BLaER1 treated with 17β-estradiol and CSF1 and Interleukin-3, amounts not matched to agents 10 nM and 100 nM (cell line): Measurements from ENCODE around the gene SRGAP1.
"Not testable (repeated sequence)": the region's sequence is repeated elsewhere in the genome, so short reads cannot be mapped to it uniquely, and the experiment has no call there.

Source experiments
- H3K27ac ChIP-seq, 11 experiments: shearing (Covaris generic); formaldehyde crosslinking; 2 replicates each; pipeline ENCODE4 v1.8.1; 2022
- H3K27me3 ChIP-seq, 11 experiments: shearing (Covaris generic); formaldehyde crosslinking; 2 replicates each; pipeline ENCODE4 v1.8.1; 2022
- H3K36me3 ChIP-seq, 11 experiments: shearing (Covaris generic); formaldehyde crosslinking; 2 replicates each; pipeline ENCODE4 v1.8.1; 2022
- H3K4me1 ChIP-seq, 10 experiments: shearing (Covaris generic); formaldehyde crosslinking; 2 replicates each; pipeline ENCODE4 v1.8.1; 2022
- H3K4me2 ChIP-seq, 11 experiments: shearing (Covaris generic); formaldehyde crosslinking; 2 replicates each; pipeline ENCODE4 v1.8.1; 2022
- H3K4me3 ChIP-seq, 10 experiments: shearing (Covaris generic); formaldehyde crosslinking; 2 replicates each; pipeline ENCODE4 v1.8.1; 2022
- H3K9ac ChIP-seq, 11 experiments: shearing (Covaris generic); formaldehyde crosslinking; 2 replicates each; pipeline ENCODE4 v1.8.1; 2022
- H3K9me3 ChIP-seq, 11 experiments: shearing (Covaris generic); formaldehyde crosslinking; replicated peaks in 1 of 11; 2 replicates each; pipeline ENCODE4 v1.8.1; 2022
- H4K20me1 ChIP-seq, 11 experiments: shearing (Covaris generic); formaldehyde crosslinking; 2 replicates each; pipeline ENCODE4 v1.8.1; 2022
- Cebpa-rat ChIP-seq, 11 experiments: shearing (Covaris generic); IDR thresholded peaks; 2 replicates each; pipeline ENCODE4 v1.8.1; 2022

SRGAP1 gene

DNA sequence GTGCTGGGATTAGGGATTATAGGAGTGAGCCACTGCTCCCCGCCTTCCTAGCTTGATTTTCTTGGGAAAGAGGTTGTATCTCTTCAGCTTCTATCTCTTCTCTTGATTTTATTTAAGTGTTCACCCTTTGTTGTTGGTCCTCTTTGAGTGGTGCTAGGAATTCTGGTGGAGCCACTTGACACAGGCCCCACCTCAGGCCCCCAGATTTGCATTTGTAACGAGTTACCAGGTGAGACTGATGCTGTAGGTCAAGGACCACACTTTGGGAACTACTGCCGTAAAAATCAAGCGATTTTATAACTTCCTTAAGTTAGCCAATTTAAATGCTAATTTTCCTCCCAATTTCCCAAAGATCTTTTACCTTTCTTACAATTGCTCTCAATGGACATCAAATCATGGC, 26.3 kb downstream of the SRGAP1 start:
- Histone ChIP-seq H4K20me1 (no peaks in the 10 kb centered on the region), H3K27ac (no peak overlapping the region), H3K9ac (no peak overlapping the region), H3K9me3 (no peaks in the 10 kb centered on the region), H3K36me3 (no peaks in the 10 kb centered on the region), H3K4me1 (no peaks in the 10 kb centered on the region; a peak in 1 of 20 replicates), H3K4me2 (no peak overlapping the region), H3K27me3 (no peaks in the 10 kb centered on the region), H3K4me3 (no peak overlapping the region)
- no peak for TF ChIP-seq Cebpa-rat (IDR thresholded peaks at IDR 0.05)

DNA sequence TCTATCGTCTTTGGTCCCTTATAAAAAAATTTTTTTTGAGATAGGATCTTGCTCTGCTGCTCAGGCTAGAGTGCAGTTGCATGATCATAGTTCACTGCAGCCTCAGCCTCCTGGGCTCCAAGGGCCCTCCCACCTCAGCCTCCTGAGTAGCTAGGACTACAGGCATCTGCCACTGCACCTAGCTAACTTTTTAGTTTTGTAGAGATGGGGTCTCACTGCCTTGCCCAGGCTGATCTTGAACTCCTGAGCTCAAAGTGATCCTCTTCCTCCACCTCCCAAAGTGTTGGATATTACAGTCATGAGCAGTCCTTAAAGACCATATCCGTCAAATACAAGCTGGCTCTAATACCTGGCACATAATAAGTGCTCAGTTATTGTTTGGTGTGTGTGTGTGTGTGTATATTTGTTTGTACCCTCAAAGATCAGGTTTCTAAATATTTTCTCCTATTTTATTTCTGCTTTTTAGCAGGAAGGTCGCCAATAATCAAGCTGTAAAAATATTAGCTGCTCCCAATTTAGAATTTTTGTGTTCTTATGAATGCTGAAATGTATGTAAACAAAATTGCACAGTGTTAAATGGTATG, 30.5 kb downstream of the SRGAP1 start:
- no peaks in the 10 kb centered on the region for H3K9me3 ChIP-seq
- no peak overlapping the region for H3K27ac ChIP-seq
- H3K4me2 ChIP-seq, result no peak overlapping the region
- no peak for TF ChIP-seq Cebpa-rat (IDR thresholded peaks at IDR 0.05)
- no peaks in the 10 kb centered on the region; a peak in 1 of 20 replicates for H3K4me1 ChIP-seq
- H3K9ac ChIP-seq, result no peak overlapping the region
- no peak overlapping the region for H3K4me3 ChIP-seq
- H4K20me1 ChIP-seq, result no peaks in the 10 kb centered on the region
- no peaks in the 10 kb centered on the region for H3K36me3 ChIP-seq
- H3K27me3 ChIP-seq, result no peaks in the 10 kb centered on the region

DNA sequence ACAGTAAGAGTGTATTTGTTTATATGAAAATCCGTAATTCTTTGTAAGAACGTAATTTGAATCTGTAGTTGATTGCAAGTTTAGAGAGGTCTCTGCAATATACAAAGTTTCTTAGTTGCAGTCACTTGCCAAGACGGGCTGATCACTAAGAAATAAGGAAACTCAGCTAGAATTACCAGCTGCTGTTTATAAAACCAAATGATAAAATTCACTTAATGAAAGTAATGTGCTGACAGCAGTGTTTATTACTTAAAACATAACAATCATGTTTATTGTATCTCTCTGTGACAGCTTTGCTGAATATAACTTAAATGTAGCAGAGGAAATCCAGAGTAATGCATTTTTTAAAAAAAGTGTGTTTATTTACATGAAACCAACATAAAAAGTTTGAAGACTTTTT, 31.2 kb downstream of the SRGAP1 start:
- no peaks in the 10 kb centered on the region for H4K20me1 ChIP-seq
- no peaks in the 10 kb centered on the region for H3K9me3 ChIP-seq
- no peaks in the 10 kb centered on the region for H3K36me3 ChIP-seq
- H3K4me2 ChIP-seq, result no peak overlapping the region
- H3K9ac ChIP-seq, result no peak overlapping the region
- TF ChIP-seq Cebpa-rat (IDR thresholded peaks at IDR 0.05), result no peak
- no peaks in the 10 kb centered on the region for H3K4me1 ChIP-seq
- no peak overlapping the region for H3K27ac ChIP-seq
- H3K4me3 ChIP-seq, result no peak overlapping the region
- H3K27me3 ChIP-seq, result no peaks in the 10 kb centered on the region

DNA sequence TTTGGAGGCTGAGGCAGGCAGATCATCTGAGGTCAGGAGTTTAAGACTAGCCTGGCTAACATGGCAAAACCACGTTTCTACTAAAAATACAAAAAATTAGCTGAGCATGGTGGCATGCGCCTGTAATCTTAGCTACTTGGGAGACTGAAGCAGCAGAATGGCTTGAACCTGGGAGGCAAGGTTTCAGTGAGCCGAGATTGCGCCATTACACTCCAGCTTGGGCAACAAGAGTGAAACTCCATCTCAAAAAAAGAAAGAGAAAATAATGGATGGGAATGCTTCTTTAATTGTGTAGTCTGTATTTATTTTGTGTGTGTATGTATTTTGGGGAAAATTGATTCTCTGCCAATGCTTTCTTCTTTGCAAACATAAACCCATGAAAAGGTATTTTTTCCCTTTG, 32.5 kb downstream of the SRGAP1 start:
- H3K9ac ChIP-seq, result no peak overlapping the region
- no peak overlapping the region for H3K4me3 ChIP-seq
- no peaks in the 10 kb centered on the region for H3K9me3 ChIP-seq
- TF ChIP-seq Cebpa-rat (IDR thresholded peaks at IDR 0.05), result peak in 1 of 11 experiments; percentile 32; a peak in 1 of 22 replicates
- no peaks in the 10 kb centered on the region for H3K4me1 ChIP-seq
- H3K36me3 ChIP-seq, result no peaks in the 10 kb centered on the region
- no peaks in the 10 kb centered on the region for H4K20me1 ChIP-seq
- no peak overlapping the region for H3K27ac ChIP-seq
- no peaks in the 10 kb centered on the region for H3K27me3 ChIP-seq
- no peak overlapping the region for H3K4me2 ChIP-seq

DNA sequence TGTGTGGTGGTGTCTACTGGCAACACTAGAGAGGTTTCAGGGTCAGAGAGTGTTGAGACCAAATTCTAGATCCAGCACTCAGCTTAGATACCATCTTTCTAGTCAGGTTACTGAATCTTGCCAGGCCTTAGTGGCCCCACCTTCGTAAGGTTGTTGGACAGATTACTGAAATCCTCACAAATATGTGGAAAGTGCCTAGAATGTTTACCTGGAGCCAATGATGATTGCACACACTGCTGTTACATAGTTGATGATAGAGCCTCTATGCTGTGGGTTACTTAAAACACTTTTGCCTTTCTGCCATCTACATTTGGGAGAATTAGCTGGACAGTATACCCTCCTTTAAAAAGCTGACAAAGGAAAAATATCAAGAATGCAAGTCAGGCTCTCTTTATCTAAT, 33.2 kb downstream of the SRGAP1 start:
- no peaks in the 10 kb centered on the region for H3K27me3 ChIP-seq
- H3K4me3 ChIP-seq, result no peak overlapping the region
- no peaks in the 10 kb centered on the region for H3K36me3 ChIP-seq
- no peaks in the 10 kb centered on the region for H4K20me1 ChIP-seq
- H3K9me3 ChIP-seq, result no peaks in the 10 kb centered on the region
- H3K9ac ChIP-seq, result no peak overlapping the region
- no peaks in the 10 kb centered on the region for H3K4me1 ChIP-seq
- H3K27ac ChIP-seq, result no peak overlapping the region
- no peak for TF ChIP-seq Cebpa-rat (IDR thresholded peaks at IDR 0.05)
- H3K4me2 ChIP-seq, result no peak overlapping the region

DNA sequence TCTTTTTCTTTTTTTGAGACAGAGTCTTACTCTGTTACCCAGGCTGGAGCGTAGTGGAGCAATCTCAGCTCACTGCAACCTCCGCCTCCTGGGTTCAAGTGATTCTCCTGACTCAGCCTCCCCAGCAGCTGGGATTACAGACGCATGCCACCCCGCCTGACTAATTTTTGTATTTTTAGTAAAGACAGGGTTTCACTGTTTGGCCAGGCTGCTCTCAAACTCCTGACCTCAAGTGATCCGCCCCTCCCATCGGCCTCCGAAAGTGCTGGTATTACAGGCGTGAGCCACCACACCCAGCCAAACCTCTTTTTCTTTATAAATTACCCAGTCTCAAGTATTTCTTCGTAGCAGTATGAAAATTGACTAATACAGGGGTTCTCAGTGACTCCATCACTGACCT, 35.7 kb downstream of the SRGAP1 start:
- H3K4me2 ChIP-seq, H3K36me3 ChIP-seq, H3K4me3 ChIP-seq, H4K20me1 ChIP-seq, H3K9ac ChIP-seq, H3K27ac ChIP-seq, H3K27me3 ChIP-seq, H3K4me1 ChIP-seq: not testable (repeated sequence)
- peaks cover 0 to 10% (median 3%) of the 10 kb centered on the region in 11 experiments; a peak in 4 of 22 replicates for H3K9me3 ChIP-seq

DNA sequence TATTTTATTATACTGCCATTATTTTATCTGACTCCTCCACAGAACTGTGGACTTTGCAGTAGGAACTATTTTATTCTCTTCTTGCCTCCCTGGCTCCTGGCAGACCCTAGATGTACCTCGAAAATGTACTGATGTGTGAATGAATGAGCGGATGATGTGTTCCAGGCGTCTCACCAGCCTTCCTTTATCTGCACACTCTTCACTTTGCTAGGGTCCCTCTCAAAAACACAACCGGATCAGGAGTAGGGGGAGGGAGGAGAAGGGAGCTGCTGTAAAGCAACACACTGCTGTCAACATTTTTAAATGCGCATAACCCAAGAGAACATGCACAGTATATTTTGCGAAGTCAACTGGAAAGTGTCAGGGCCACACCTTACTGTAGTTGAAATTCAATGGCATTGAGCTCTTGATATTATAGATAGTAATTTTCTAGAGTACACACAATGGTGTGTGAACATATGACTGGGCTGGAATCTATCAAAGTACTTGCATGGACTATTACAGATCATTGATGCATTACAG, 36.3 kb downstream of the SRGAP1 start:
- no peak for TF ChIP-seq Cebpa-rat (IDR thresholded peaks at IDR 0.05)
- no peak overlapping the region for H3K9ac ChIP-seq
- H3K27ac ChIP-seq, result no peak overlapping the region
- no peak overlapping the region for H3K4me2 ChIP-seq
- peaks cover 0 to 12% (median 3%) of the 10 kb centered on the region in 11 experiments; a peak in 5 of 22 replicates for H3K9me3 ChIP-seq
- no peaks in the 10 kb centered on the region for H3K36me3 ChIP-seq
- H3K27me3 ChIP-seq, result no peaks in the 10 kb centered on the region
- no peak overlapping the region for H3K4me3 ChIP-seq
- no peaks in the 10 kb centered on the region for H4K20me1 ChIP-seq
- peaks cover 0 to 5% (median 0%) of the 10 kb centered on the region in 10 experiments; a peak in 5 of 20 replicates for H3K4me1 ChIP-seq

DNA sequence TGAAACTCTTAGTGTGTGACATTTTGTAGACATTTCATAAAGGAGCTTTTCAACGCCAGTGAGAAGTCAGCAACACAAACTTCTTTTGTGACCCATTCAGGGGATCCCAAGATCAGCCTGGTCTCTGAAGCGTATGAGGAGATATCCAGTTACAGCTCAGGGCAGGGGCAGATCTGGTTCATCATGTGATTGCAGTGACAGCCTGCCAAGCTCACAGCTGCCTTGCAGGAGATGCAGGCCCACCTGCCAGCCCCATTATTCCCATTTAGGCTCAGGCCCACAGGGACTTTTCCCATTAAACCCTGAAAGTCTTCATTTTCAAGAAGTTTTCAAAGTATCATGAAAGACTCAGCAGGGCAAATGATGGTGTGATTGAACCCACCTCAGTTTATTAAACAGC, 38.3 kb downstream of the SRGAP1 start:
- Histone ChIP-seq H3K4me3 (no peak overlapping the region), H3K9me3 (peaks cover 0 to 12% (median 3%) of the 10 kb centered on the region in 11 experiments; a peak in 5 of 22 replicates), H3K4me2 (no peak overlapping the region), H3K4me1 (peaks cover 0 to 16% (median 7%) of the 10 kb centered on the region in 10 experiments; a peak in 8 of 20 replicates), H3K27me3 (no peaks in the 10 kb centered on the region), H3K9ac (no peak overlapping the region), H4K20me1 (no peaks in the 10 kb centered on the region), H3K36me3 (no peaks in the 10 kb centered on the region), H3K27ac (no peak overlapping the region)
- no peak for TF ChIP-seq Cebpa-rat (IDR thresholded peaks at IDR 0.05)

DNA sequence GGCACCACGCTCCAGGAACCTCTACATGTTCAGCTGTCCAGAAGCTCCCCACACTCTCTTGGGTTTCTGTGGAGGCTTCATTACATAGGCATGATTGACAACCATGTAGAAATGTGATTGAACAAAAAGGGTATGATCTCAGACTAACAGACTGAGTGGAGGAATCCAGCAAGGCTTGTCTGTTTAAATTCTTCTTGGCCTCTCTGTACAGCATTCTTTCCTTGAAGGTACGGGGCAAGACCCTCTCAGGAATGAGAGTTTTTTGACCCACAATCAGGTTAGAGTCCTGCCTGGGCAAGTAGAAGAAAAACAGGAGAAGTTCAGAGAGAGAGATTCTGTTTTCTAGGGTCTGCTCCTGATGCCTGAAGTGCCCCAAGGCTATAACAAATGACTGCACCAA, 40.9 kb downstream of the SRGAP1 start:
- peaks cover 0 to 12% (median 3%) of the 10 kb centered on the region in 11 experiments; a peak in 5 of 22 replicates for H3K9me3 ChIP-seq
- H4K20me1 ChIP-seq, result no peaks in the 10 kb centered on the region
- no peaks in the 10 kb centered on the region for H3K36me3 ChIP-seq
- H3K9ac ChIP-seq, result no peak overlapping the region
- H3K27me3 ChIP-seq, result no peaks in the 10 kb centered on the region
- H3K4me3 ChIP-seq, result no peak overlapping the region
- no peak for TF ChIP-seq Cebpa-rat (IDR thresholded peaks at IDR 0.05)
- H3K4me2 ChIP-seq, result peak overlapping the region in 3 of 11 experiments; percentile 9 to 18 (median 10); a peak in 1 of 22 replicates
- H3K27ac ChIP-seq, result no peak overlapping the region
- peaks cover 0 to 17% (median 7%) of the 10 kb centered on the region in 10 experiments; a peak in 8 of 20 replicates for H3K4me1 ChIP-seq
